Measurements from ENCODE around the gene ODF2L.
"Not testable (repeated sequence)": the region's sequence is repeated elsewhere in the genome, so short reads cannot be mapped to it uniquely, and the experiment has no call there.

ODF2L gene

GRCh38 chr1:86387916-86388627 lies 8.1 kb downstream of the ODF2L start:
- DNase-seq = no peak

GRCh38 chr1:86382878-86383277 lies 13.2 kb downstream of the ODF2L start:
- DNase-seq = no peak

GRCh38 chr1:86381223-86381622 lies 14.9 kb downstream of the ODF2L start:
- no peak for DNase-seq

- peak; percentile 19 for DNase-seq
These were observed 15.8 kb downstream of the ODF2L start for GRCh38 chr1:86380257-86380861.

GRCh38 chr1:86378813-86379212 lies 17.3 kb downstream of the ODF2L start:
- no peak for DNase-seq

GRCh38 chr1:86377341-86377740 lies 18.8 kb downstream of the ODF2L start:
- no peak for DNase-seq

- DNase-seq = no peak
These were observed 20.4 kb downstream of the ODF2L start for GRCh38 chr1:86375688-86376087.

- DNase-seq = no peak
These were observed 25.5 kb downstream of the ODF2L start for GRCh38 chr1:86370601-86371022.

GRCh38 chr1:86365896-86366295 lies 30.2 kb downstream of the ODF2L start:
- no peak for DNase-seq

- DNase-seq = no peak
These were observed 33.3 kb downstream of the ODF2L start for GRCh38 chr1:86362807-86363206.

GRCh38 chr1:86357796-86358195 lies 38.3 kb downstream of the ODF2L start:
- DNase-seq = no peak

- no peak for DNase-seq
These were observed 39.9 kb downstream of the ODF2L start for GRCh38 chr1:86356247-86356646.

GRCh38 chr1:86352086-86352485 lies 44.0 kb downstream of the ODF2L start:
- no peak for DNase-seq

GRCh38 chr1:86350230-86350629 lies 45.9 kb downstream of the ODF2L start:
- not testable (repeated sequence) for DNase-seq

- no peak for DNase-seq
These were observed 49.7 kb downstream of the ODF2L start for GRCh38 chr1:86346388-86346787.

- no peak for DNase-seq
These were observed 51.1 kb downstream of the ODF2L start for GRCh38 chr1:86345042-86345441.

GRCh38 chr1:86339906-86340305 lies 56.2 kb downstream of the ODF2L start:
- no peak for DNase-seq

GRCh38 chr1:86339014-86339812 lies 56.9 kb downstream of the ODF2L start:
- DNase-seq = no peak

- DNase-seq = no peak
These were observed 60.2 kb downstream of the ODF2L start for GRCh38 chr1:86335916-86336315.

- no peak for DNase-seq
These were observed 70.9 kb downstream of the ODF2L start for GRCh38 chr1:86325264-86325663.

- no peak for DNase-seq
These were observed 71.8 kb downstream of the ODF2L start for GRCh38 chr1:86324130-86324822.

GRCh38 chr1:86322241-86322640 lies 73.9 kb downstream of the ODF2L start:
- no peak for DNase-seq

GRCh38 chr1:86318436-86318835 lies 77.7 kb downstream of the ODF2L start:
- DNase-seq = no peak
